Measurements from ENCODE around the gene CD300H.

Gene CD300H

DNA sequence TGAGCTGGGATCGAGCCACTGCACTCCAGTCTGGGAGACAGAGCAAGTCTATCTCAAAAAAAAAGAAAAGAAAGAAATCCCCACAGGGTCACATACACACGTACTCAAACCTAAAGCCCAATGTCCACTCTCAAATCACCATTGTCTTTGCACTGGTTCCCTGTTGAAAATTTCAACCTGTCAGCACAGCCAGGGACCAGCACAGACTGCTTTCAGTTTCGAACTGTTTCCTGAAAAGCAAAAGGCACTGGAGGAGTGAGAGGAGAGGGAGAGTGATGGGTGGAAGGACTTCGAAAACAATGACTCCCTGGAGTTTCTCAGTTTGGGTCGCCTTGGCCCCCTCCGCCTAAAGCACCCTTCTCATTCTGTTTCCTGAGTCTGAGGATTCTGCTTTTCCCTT, 12.4 kb downstream of the CD300H start:
- no peak for DNase-seq (ENCODE audit: low spot score)
- in situ Hi-C loops (cut with MboI; ENCODE audit: low sequenced_read_pairs, unreplicated experiment) = no loop called here
- TF ChIP-seq CTCF (IDR thresholded peaks at IDR 0.05; ENCODE audit: borderline replicate concordance, control extremely low read depth, extremely low read depth, insufficient read depth, missing control alignments) = no peak

DNA sequence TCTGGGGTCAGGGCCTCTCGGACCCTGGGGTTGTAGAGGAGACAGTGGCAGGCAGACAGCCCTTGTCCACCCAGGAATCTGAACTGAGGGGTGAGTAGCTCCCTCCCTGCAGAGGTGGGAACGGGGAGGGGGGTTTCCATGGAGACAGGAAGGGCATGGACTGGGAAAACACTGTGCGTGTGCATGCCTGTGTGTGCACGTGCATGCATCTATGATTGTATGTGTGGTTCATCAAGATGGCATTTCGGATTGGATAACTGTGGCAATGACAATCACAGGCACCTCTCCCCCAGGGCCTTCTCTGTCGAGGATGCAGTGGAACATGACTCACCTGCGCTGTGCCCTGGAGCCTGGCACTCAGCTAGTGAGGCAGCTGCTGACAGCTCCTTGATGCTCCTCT, 15.3 kb downstream of the CD300H start:
- in situ Hi-C loops (cut with MboI; ENCODE audit: low sequenced_read_pairs, unreplicated experiment) = no loop called here
- no peak for DNase-seq (ENCODE audit: low spot score)
- TF ChIP-seq CTCF (IDR thresholded peaks at IDR 0.05; ENCODE audit: borderline replicate concordance, control extremely low read depth, extremely low read depth, insufficient read depth, missing control alignments) = no peak

DNA sequence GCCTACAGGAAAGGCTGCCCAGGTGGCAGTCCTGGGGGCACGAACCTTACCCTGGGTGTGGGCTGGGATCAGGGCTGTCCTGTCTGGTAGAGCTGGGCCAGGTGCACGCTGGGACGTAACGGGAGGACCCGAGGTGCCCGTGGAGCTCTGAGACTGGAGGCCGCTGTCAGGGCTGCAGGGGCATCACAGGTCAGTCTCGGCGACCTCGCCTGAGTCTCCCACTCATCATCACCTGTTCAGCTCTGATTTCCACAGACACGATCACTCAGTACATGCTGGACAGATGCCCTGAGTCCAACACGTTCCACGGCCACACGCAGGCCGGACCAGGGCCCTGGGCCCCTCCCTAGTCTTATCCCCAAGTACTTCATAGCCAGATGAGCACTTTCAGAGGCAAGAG, 16.7 kb downstream of the CD300H start:
- no peak for TF ChIP-seq CTCF (IDR thresholded peaks at IDR 0.05; ENCODE audit: borderline replicate concordance, control extremely low read depth, extremely low read depth, insufficient read depth, missing control alignments)
- no peak for DNase-seq (ENCODE audit: low spot score)
- in situ Hi-C loops (cut with MboI; ENCODE audit: low sequenced_read_pairs, unreplicated experiment) = no loop called here

- in situ Hi-C loops (cut with MboI; ENCODE audit: low sequenced_read_pairs, unreplicated experiment) = no loop called here
- no peak for TF ChIP-seq CTCF (IDR thresholded peaks at IDR 0.05; ENCODE audit: borderline replicate concordance, control extremely low read depth, extremely low read depth, insufficient read depth, missing control alignments)
- DNase-seq (ENCODE audit: low spot score) = no peak
Observed at GRCh38 chr17:74549343-74549742, 18.0 kb downstream of the CD300H start.

- DNase-seq (ENCODE audit: low spot score) = no peak
- no peak for TF ChIP-seq CTCF (IDR thresholded peaks at IDR 0.05; ENCODE audit: borderline replicate concordance, control extremely low read depth, extremely low read depth, insufficient read depth, missing control alignments)
- in situ Hi-C loops (cut with MboI; ENCODE audit: low sequenced_read_pairs, unreplicated experiment) = no loop called here
Observed at GRCh38 chr17:74547736-74548135, 19.6 kb downstream of the CD300H start.

GRCh38 chr17:74547264-74547663, 20.0 kb downstream of the CD300H start:
- no peak for DNase-seq (ENCODE audit: low spot score)
- TF ChIP-seq CTCF (IDR thresholded peaks at IDR 0.05; ENCODE audit: borderline replicate concordance, control extremely low read depth, extremely low read depth, insufficient read depth, missing control alignments) = no peak
- in situ Hi-C loops (cut with MboI; ENCODE audit: low sequenced_read_pairs, unreplicated experiment) = no loop called here

DNA sequence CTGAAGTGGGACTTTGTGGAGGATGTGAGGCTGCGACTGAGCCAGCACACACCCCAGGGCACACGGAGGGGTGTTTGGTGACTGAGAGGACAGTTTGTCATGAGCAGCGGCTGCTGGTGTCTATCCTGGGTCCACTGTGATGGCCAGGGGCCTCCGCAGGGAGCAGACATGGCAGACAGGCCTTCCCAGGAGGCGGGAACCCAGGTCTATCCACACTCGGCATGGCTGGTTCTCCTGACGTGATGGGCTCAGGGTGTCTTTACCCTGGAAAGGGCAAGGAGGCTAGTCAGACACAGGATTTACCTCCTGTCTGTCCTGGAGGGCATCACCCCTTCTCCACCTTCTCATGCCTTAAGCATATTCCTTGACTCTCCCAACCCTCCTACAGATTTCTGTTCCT, 20.7 kb downstream of the CD300H start:
- DNase-seq (ENCODE audit: low spot score) = no peak
- in situ Hi-C loops (cut with MboI; ENCODE audit: low sequenced_read_pairs, unreplicated experiment) = no loop called here
- TF ChIP-seq CTCF (IDR thresholded peaks at IDR 0.05; ENCODE audit: borderline replicate concordance, control extremely low read depth, extremely low read depth, insufficient read depth, missing control alignments) = no peak
